A172 (cell line): ENCODE data around the gene B3GNT2. TPM values are rescaled to one million over a fixed set of nuclear protein-coding genes. Genes with fewer than 3 reads are reported as not detected.

Experiments used
- DNase-seq: peaks from one replicate; pipeline ENCODE4 v3.0.0-alpha.2; 2015; ENCODE audit warnings: low spot score
- total RNA-seq: library from RNA; depleted of rRNA; stranded (reverse); fragments of >200 nt; shearing (Covaris generic); gene quantifications from 2 replicates; pipeline ENCODE4 v1.2.3, GENCODE V29; 2014

Gene B3GNT2
- total RNA-seq, 1 experiment from 2014 or later = 42.0 TPM

GRCh38 chr2:62203459-62203858, 7.5 kb downstream of the B3GNT2 start:
- no peak for DNase-seq

GRCh38 chr2:62204998-62205496, 9.1 kb downstream of the B3GNT2 start:
- no peak for DNase-seq

DNA sequence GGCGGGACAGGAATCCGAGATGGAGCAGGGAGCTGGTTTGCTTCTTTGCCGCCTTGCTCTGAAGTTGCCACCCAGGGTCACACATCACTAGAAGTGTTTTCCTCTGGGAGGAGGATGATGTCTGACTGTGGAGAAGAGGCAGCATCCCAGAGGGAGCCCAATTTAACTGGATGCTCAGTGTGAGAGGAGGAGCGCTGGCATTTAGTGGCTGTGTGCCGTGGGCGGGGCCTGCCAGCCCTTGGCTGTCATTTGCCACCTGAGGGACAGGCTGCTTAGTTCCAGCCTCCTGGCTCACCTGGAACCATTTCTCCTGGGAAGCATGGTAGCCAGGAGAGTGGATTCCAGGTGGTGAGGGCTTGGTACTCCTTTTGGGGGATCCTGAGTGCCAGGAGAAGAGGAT, 9.6 kb downstream of the B3GNT2 start:
- DNase-seq = no peak

- no peak for DNase-seq
These were observed 10.1 kb downstream of the B3GNT2 start for GRCh38 chr2:62206024-62206423.

GRCh38 chr2:62207491-62207890, 11.6 kb downstream of the B3GNT2 start:
- DNase-seq = no peak

GRCh38 chr2:62208074-62208757, 12.3 kb downstream of the B3GNT2 start:
- DNase-seq = no peak

DNA sequence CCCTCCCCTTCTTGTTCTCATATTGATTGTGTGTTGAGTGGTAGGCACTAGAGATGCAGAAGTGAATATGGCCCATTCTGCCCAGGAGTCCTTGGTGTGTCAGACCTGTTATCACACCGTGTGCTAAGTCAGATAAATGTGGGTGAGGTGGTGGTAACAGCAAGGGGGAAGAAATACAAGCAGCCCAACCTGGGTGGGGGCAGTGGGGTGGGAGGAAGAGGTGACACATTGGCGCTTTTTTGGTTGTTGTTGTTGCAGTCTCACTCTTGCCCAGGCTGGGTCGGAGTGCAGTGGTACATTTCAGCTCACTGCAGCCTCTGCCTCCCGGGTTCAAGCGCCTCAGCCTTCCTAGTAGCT, 12.8 kb downstream of the B3GNT2 start:
- DNase-seq = no peak

- no peak for DNase-seq
These were observed 13.6 kb downstream of the B3GNT2 start for GRCh38 chr2:62209427-62209991.

GRCh38 chr2:62215306-62216064, 19.6 kb downstream of the B3GNT2 start:
- DNase-seq = no peak

DNA sequence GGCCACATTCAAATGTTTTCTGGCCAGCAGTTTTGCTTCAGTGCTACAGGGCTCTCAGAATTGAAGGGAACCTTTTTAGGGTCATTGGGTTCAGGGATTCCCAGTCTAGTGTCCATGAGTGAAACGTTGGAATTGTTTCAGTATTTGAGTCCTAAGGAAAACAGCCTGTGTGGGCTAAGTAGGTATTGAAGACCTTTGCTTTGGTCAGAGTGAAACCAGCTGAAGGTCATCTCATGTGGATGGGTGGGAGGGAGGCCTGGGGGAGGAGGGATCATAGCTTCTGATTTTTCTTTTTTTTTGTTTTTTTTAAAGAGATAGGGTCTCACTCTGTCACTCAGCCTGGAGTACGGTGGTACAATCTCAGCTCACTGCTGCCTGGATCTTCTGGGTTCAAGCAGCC, 20.2 kb downstream of the B3GNT2 start:
- no peak for DNase-seq

DNA sequence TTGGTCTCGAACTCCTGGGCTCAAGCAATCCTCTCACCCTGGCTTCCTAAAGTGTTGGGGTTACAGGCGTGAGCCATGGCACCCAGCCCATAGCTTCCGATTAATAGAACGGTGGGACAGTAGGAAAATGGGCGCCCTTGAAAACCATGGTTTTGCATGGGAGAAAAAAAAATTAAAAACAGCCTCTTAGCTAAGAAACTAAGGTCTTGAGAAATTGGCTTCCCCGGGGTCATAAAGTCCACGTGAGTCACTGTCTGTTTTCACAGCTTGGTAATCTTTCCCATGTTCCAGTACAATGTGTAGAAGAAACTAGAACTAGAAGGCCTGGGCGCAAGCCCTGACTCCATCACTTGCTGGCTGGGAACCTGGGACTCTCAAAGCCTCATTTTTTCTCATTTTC, 20.7 kb downstream of the B3GNT2 start:
- DNase-seq = peak; percentile 27

DNA sequence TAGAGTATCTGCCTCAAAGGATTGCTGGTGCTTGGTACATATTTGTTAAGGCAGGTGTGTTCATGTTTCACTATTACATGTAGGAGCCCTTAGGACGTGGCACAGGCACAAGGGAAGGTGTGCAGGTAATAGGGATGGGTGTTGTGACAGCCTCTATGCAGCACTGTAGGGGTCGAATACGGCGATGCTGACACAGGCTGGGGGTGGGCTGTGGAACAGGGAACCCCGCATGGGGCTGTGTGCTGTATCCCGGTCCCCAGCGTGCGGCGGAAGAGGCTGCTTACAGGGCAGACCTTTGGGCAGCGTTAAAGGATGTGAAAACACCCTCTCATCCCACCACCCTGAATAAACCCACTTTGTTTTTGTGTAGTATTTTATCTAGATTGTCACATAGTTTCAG, 21.5 kb downstream of the B3GNT2 start:
- DNase-seq = no peak

DNA sequence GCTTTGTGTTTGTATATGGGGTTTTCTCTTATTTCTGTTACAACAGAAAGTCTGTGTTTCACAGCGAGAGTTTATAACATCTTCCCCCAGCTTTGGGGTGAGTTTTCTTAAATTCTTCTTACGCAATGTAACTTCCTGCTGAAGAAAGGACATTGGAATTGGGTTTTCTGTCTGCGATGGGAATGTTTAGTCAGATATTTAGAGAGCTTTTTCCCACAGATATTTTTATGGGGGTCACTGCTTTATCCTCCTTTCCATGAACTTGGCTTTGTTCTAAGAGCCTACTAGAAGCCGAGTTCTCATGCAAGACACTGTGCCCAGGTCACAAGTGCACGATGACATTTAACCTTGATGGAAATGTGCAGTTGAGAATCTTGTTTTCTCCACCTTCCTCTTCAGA, 22.1 kb downstream of the B3GNT2 start:
- no peak for DNase-seq

DNA sequence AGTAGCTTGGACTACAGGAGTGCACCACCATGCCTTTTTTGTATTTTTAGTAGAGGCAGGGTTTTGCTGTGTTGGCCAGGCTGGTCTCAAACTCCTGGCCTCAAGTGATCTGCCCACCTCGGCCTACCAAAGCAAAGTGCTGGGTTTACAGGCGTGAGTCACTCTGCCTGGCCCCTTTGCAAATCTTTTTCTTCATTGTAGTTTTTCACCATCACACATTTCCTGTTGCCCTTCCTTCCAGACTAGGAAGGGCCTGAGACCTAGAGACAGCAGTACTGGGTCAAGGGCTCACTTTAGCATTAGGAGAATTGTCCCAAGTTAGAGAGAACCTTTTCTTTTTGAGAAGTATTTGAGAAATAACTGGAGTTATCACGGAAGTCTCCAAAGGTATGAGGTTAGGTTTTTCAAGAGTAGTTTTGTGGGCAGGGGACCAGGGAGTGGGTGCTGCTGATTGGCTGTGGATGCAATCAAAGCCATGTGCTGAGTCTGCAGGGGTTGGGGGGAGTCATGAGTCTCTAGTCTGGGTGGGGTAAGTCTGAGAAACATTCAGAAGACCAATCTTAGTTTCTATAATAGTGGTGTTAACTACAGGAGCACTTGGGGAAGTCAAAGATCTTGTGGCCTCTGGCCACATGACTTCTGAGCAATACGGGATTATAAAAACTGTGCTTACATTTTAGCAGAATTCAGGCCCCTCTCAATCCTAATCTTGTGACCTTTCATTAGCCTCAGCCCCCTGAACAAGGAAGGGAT, 23.7 kb downstream of the B3GNT2 start:
- DNase-seq = no peak

DNA sequence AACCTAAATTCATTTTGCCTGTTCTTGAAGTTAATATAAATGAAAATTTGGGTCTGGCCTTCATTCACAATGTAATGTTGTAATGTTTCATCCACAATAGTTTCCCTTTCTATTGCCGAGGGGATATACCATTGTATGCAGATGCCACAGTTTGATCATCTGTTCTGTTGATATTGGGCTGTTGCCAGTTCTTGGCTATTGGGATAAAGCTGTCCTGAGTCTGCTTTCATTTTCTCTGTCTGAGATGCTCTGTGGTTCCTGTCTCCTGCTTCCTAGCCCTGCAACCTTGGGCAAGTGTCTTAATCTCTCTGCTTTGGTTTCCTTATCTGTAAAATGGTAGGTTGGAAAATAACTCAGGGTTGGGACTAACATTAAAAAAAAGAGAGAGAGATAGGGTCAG, 25.2 kb downstream of the B3GNT2 start:
- DNase-seq = no peak

- DNase-seq = no peak
These were observed 26.3 kb downstream of the B3GNT2 start for GRCh38 chr2:62222171-62222570.

GRCh38 chr2:62222674-62223073, 26.8 kb downstream of the B3GNT2 start:
- DNase-seq = no peak

DNA sequence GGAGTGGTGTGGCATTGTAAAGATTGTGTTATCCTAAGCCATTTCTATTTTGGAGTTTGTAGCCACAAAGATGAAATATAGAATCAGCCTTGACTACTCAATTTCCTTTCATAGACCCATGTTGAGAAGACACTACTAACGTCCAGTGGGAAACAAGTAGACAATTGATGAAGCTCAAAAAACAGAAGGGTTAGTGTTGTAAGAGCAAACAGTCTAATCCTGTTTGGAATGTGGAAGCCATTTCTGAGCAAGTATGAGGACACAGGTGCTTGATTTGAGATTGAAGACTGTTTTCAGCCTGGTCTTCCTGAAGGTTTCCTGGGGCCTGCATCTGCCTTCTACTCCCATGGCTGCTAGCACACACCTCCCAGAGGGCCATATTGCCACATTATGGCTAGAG, 29.1 kb downstream of the B3GNT2 start:
- no peak for DNase-seq

GRCh38 chr2:62227386-62228075, 31.6 kb downstream of the B3GNT2 start:
- DNase-seq = no peak

GRCh38 chr2:62229082-62229605, 33.2 kb downstream of the B3GNT2 start:
- DNase-seq = peak; percentile 35

DNA sequence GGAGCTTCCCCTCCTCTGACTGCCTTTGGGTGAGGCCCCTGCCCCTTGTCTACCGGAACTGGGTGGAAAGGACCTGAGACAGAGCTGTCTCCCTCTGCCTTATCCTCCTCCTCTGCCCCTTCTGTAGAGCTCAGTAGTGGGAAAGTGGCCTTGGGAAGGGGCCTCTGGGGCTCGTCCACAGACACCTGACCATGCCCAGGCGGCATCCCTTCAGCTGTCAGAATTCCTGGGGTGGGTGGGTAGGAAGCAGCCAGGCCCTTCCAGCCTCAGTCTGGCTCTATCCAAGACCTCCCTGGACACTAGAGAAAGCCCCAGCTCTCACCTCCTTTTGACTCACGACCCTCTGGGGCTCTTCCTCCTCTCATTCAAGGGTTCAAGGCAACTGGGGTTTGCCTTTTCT, 35.6 kb downstream of the B3GNT2 start:
- DNase-seq = no peak
